ENCODE results near the gene RNLS. TPM values are rescaled to one million over a fixed set of nuclear protein-coding genes. Genes with fewer than 3 reads are reported as not detected.

RNLS gene
- total RNA-seq, 1 donor from 2014 or later: 7.0 TPM

DNA sequence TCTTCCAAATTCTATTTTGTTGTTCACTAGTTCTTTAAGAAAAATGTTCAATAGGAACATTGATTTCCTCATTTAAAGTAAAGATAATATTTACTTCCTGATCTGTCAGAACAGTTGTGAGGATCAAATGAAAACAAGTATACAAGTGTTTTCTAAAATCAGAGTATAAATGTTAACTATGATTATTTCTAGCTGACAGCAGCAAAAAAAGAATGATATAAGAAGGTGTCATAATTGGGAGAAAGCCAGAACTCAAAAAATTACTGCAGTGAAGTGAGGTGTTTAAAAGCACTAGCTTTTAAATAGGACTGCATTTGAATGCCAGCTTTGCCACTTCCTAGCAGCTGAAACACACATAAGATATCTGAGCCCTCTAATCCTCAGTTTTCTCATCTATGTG lies 283.3 kb downstream of the RNLS start:
- no peak for DNase-seq (ENCODE audit: extremely low spot score, unreplicated experiment)
- H3K4me1 Mint-ChIP-seq (ENCODE audit: unreplicated experiment): no peaks in the 10 kb centered on the region
- H3K4me3 Mint-ChIP-seq: no peak overlapping the region
- no peaks in the 10 kb centered on the region for H3K36me3 Mint-ChIP-seq
- no peak overlapping the region for H3K27ac Mint-ChIP-seq
- H3K27me3 Mint-ChIP-seq: no peaks in the 10 kb centered on the region
- H3K9me3 Mint-ChIP-seq: peaks cover 7% of the 10 kb centered on the region
- TF ChIP-seq, protein P1, sequence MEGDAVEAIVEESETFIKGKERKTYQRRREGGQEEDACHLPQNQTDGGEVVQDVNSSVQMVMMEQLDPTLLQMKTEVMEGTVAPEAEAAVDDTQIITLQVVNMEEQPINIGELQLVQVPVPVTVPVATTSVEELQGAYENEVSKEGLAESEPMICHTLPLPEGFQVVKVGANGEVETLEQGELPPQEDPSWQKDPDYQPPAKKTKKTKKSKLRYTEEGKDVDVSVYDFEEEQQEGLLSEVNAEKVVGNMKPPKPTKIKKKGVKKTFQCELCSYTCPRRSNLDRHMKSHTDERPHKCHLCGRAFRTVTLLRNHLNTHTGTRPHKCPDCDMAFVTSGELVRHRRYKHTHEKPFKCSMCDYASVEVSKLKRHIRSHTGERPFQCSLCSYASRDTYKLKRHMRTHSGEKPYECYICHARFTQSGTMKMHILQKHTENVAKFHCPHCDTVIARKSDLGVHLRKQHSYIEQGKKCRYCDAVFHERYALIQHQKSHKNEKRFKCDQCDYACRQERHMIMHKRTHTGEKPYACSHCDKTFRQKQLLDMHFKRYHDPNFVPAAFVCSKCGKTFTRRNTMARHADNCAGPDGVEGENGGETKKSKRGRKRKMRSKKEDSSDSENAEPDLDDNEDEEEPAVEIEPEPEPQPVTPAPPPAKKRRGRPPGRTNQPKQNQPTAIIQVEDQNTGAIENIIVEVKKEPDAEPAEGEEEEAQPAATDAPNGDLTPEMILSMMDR (conservative IDR thresholded peaks at IDR 0.05): no peak

DNA sequence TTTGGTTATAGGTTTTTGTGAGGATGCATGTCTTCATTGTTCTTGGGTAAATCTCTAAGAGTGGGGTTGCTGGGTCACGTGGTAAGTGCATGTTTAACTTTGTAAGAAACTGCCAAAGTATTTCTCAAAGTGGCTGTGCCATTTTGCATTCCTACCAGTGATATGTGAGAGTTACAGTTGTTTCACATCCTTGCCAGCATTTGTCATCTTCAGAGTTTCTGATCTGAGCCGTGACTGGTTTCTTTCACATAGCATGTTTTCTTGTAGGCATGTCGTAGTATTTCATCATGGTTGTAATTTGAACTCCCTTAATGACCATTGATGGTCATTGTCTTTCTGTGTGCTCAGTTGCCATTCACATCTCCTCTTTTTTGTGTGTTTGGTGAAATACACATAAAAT lies 286.0 kb downstream of the RNLS start:
- no peak for DNase-seq (ENCODE audit: extremely low spot score, unreplicated experiment)
- no peaks in the 10 kb centered on the region for H3K27me3 Mint-ChIP-seq
- no peak overlapping the region for H3K27ac Mint-ChIP-seq
- H3K9me3 Mint-ChIP-seq: no peaks in the 10 kb centered on the region
- TF ChIP-seq, protein P1 (conservative IDR thresholded peaks at IDR 0.05): no peak
- H3K4me3 Mint-ChIP-seq: no peak overlapping the region
- no peaks in the 10 kb centered on the region for H3K4me1 Mint-ChIP-seq (ENCODE audit: unreplicated experiment)
- no peaks in the 10 kb centered on the region for H3K36me3 Mint-ChIP-seq

DNA sequence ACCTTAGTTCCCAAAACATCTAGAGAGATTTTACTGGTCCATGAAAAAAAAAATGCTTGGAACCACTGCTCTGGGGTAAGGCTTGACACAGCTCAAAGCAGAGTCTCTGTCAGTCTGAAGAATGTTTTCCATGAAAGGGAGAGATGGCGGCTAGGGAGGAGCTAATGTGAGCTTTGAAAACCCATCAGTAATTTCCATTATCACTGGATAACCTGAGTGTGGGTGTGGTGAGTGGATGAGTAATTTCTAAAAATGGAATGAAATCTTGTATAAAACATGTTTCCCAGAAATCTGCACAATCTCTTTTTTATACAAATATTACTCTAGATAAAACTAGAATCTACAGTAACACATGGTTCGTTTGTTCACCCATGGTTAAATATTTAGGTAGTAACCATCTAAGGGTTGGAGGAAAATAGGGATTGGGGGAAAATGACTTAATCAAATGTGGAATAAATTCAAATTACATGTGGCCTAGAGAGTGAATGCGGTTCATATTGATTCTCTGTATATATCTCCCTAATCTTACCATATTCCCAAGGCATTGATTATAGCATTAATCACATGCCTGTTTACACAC lies 289.4 kb downstream of the RNLS start:
- H3K27ac Mint-ChIP-seq: no peak overlapping the region
- TF ChIP-seq, protein P1 (conservative IDR thresholded peaks at IDR 0.05): no peak

DNA sequence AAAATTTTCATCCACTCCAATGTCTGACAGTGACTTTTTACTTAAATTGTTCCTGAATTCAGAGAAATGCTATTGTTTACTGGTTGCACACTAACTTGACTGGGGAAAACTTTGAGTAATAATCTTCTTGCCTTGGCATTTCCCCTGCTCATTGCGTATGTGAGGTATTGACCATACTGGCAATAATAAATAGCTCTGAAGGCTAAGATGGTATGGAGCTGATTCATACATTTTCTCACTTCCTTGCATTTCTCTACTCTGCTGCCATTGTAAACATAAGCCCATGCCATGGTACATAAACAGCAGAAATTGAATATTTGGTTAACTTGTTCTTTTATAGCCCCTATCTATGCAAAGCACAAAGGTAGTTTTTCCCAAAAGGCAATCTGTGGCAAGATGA lies 290.0 kb downstream of the RNLS start:
- Mint-ChIP-seq H3K27me3 (no peaks in the 10 kb centered on the region), H3K36me3 (no peaks in the 10 kb centered on the region), H3K4me3 (no peak overlapping the region), H3K27ac (no peak overlapping the region), H3K9me3 (no peaks in the 10 kb centered on the region), H3K4me1 (ENCODE audit: unreplicated experiment) (no peaks in the 10 kb centered on the region)
- DNase-seq (ENCODE audit: extremely low spot score, unreplicated experiment): no peak
- TF ChIP-seq, protein P1 (conservative IDR thresholded peaks at IDR 0.05): no peak

More for the DNA sequence above, 289.4 kb downstream of the RNLS start:
- no peak overlapping the region for H3K4me3 Mint-ChIP-seq
- DNase-seq (ENCODE audit: extremely low spot score, unreplicated experiment): no peak
- no peaks in the 10 kb centered on the region for H3K36me3 Mint-ChIP-seq
- no peaks in the 10 kb centered on the region for H3K4me1 Mint-ChIP-seq (ENCODE audit: unreplicated experiment)
- H3K9me3 Mint-ChIP-seq: no peaks in the 10 kb centered on the region
- no peaks in the 10 kb centered on the region for H3K27me3 Mint-ChIP-seq

DNA sequence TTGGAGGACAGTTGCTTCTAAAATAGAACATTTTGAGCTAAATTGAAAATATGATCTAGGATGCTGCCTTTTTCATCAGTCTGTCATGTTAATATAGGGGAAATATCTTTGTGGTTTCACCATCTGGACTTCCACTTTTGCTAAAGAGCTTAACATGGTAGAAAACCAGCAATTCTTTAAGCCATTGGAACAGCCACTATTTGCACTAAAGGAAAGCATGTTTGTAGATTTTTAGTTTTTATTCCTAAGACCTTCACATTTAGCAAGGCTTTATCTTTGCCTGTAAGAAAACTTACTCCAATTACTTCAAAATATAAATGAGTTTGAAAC lies 291.0 kb downstream of the RNLS start:
- Mint-ChIP-seq H3K36me3 (no peaks in the 10 kb centered on the region), H3K27ac (no peak overlapping the region), H3K9me3 (no peaks in the 10 kb centered on the region), H3K27me3 (no peaks in the 10 kb centered on the region), H3K4me3 (no peak overlapping the region), H3K4me1 (ENCODE audit: unreplicated experiment) (no peaks in the 10 kb centered on the region)
- no peak for DNase-seq (ENCODE audit: extremely low spot score, unreplicated experiment)
- TF ChIP-seq, protein P1 (conservative IDR thresholded peaks at IDR 0.05): no peak

Measured in type B pancreatic cell (in vitro differentiated cells).